HCT116 (cell line): ENCODE results near the gene PPM1E.

Experiments used
- CBX3 ChIP-seq: IDR thresholded peaks from 2 replicates; pipeline ENCODE4 v1.6.1; 2012; ENCODE audit warnings: low read depth
- CEBPB ChIP-seq: IDR thresholded peaks from 2 replicates; pipeline ENCODE4 v1.6.1; 2012; ENCODE audit warnings: low read depth
- ELF1 ChIP-seq: IDR thresholded peaks from 2 replicates; pipeline ENCODE4 v1.6.1; 2012; ENCODE audit warnings: low read depth, borderline replicate concordance
- EZH2phosphoT487 ChIP-seq: fragments of 200-600 bp; IDR thresholded peaks from 2 replicates; pipeline ENCODE4 v1.6.1; 2018; ENCODE audit warnings: antibody characterized with exemption, borderline replicate concordance
- POLR2A ChIP-seq: IDR thresholded peaks from 2 replicates; pipeline ENCODE4 v1.7.0; 2011; ENCODE audit warnings: borderline replicate concordance; ENCODE audit not compliant: insufficient read depth, insufficient read length; ENCODE audit errors: extremely low read depth
- POLR2AphosphoS5 ChIP-seq: IDR thresholded peaks from 2 replicates; pipeline ENCODE4 v1.6.1; 2011; ENCODE audit warnings: mild to moderate bottlenecking, low read depth, low read length, moderate library complexity
- REST ChIP-seq: IDR thresholded peaks from 2 replicates; pipeline ENCODE4 v1.6.1; 2012; ENCODE audit warnings: low read depth
- SIN3A ChIP-seq: IDR thresholded peaks from 2 replicates; pipeline ENCODE4 v1.6.1; 2012; ENCODE audit warnings: low read depth
- YY1 ChIP-seq: IDR thresholded peaks from 2 replicates; pipeline ENCODE4 v1.6.1; 2011; ENCODE audit warnings: low read length, low read depth, moderate library complexity, mild to moderate bottlenecking; ENCODE audit not compliant: insufficient replicate concordance; ENCODE audit errors: extremely low read depth
- ZFX ChIP-seq: fragments of 450-650 bp; IDR thresholded peaks from 2 replicates; pipeline ENCODE4 v1.6.1; 2017
- ZNF274 ChIP-seq: fragments of 200-500 bp; sonication (Bioruptor generic); IDR thresholded peaks from 2 replicates; pipeline ENCODE4 v1.6.1; 2014; ENCODE audit warnings: mild to moderate bottlenecking, low read depth, low read length, inconsistent platforms
- TF ChIP-seq, protein P1 (sequence below), 3 experiments: fragments of 200-600 bp in 1 of 3; sonication (generic) in 1 of 3; IDR thresholded peaks in 2 of 3; conservative IDR thresholded peaks in 1 of 3; 2 replicates each; pipeline ENCODE4 v1.5.1; 2012 to 2017; ENCODE audit warnings: low read depth in 2 of 3, low read length in 2 of 3, antibody characterized with exemption in 1 of 3, borderline replicate concordance in 1 of 3, control low read depth in 1 of 3, mild to moderate bottlenecking in 1 of 3, mixed read lengths in 1 of 3, mixed run types in 1 of 3, moderate library complexity in 1 of 3; ENCODE audit not compliant: insufficient read depth in 1 of 3
- TF ChIP-seq, protein P2 (sequence below): IDR thresholded peaks from 2 replicates; pipeline ENCODE4 v1.6.1; 2012

DNA sequence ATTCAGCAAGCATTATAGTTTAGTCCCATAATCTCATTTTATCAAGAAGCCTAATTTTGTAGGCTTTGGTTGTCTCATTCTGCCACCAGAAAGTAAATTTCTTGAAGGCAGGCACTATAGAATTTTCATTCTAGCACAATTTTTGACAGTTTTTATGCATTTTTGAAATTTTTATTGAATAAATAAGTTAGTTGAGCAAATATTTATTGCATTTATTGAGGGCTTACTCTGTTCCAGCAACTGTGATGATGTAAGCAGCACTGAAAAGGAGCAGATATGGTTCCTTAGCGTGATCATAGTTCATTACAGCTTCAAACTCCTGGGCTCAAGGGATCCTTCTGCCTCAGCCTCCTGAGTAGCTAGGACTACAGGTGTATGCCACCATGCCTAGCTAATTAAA, 34.2 kb downstream of the PPM1E start:
- no peak for TF ChIP-seq ELF1
- no peak for TF ChIP-seq EZH2phosphoT487
- TF ChIP-seq POLR2AphosphoS5: no peak
- TF ChIP-seq, protein P1, sequence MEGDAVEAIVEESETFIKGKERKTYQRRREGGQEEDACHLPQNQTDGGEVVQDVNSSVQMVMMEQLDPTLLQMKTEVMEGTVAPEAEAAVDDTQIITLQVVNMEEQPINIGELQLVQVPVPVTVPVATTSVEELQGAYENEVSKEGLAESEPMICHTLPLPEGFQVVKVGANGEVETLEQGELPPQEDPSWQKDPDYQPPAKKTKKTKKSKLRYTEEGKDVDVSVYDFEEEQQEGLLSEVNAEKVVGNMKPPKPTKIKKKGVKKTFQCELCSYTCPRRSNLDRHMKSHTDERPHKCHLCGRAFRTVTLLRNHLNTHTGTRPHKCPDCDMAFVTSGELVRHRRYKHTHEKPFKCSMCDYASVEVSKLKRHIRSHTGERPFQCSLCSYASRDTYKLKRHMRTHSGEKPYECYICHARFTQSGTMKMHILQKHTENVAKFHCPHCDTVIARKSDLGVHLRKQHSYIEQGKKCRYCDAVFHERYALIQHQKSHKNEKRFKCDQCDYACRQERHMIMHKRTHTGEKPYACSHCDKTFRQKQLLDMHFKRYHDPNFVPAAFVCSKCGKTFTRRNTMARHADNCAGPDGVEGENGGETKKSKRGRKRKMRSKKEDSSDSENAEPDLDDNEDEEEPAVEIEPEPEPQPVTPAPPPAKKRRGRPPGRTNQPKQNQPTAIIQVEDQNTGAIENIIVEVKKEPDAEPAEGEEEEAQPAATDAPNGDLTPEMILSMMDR (IDR thresholded peaks at IDR 0.05 in 2 of 3, conservative IDR thresholded peaks at IDR 0.05 in 1 of 3; ENCODE audit: borderline replicate concordance in 1 of 3, insufficient read depth in 1 of 3, low read depth in 2 of 3, low read length in 2 of 3): no peak
- TF ChIP-seq ZNF274: no peak
- TF ChIP-seq REST: no peak
- TF ChIP-seq CEBPB: no peak
- TF ChIP-seq, protein P2, sequence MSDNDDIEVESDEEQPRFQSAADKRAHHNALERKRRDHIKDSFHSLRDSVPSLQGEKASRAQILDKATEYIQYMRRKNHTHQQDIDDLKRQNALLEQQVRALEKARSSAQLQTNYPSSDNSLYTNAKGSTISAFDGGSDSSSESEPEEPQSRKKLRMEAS: no peak
- no peak for TF ChIP-seq SIN3A
- TF ChIP-seq YY1: no peak
- no peak for TF ChIP-seq CBX3
- no peak for TF ChIP-seq POLR2A
- TF ChIP-seq ZFX: no peak
